HG02885 (cell line): ENCODE measurements around the gene MRPL40.
"Not testable (repeated sequence)": the region's sequence is repeated elsewhere in the genome, so short reads cannot be mapped to it uniquely, and the experiment has no call there.

Experiments
- ATAC-seq: cut with Tn5 transposase; IDR thresholded peaks from one replicate; pipeline ENCODE4 v1.9.1; 2021; ENCODE audit warnings: mild to moderate bottlenecking; ENCODE audit not compliant: unreplicated experiment, poor library complexity

Gene MRPL40

DNA sequence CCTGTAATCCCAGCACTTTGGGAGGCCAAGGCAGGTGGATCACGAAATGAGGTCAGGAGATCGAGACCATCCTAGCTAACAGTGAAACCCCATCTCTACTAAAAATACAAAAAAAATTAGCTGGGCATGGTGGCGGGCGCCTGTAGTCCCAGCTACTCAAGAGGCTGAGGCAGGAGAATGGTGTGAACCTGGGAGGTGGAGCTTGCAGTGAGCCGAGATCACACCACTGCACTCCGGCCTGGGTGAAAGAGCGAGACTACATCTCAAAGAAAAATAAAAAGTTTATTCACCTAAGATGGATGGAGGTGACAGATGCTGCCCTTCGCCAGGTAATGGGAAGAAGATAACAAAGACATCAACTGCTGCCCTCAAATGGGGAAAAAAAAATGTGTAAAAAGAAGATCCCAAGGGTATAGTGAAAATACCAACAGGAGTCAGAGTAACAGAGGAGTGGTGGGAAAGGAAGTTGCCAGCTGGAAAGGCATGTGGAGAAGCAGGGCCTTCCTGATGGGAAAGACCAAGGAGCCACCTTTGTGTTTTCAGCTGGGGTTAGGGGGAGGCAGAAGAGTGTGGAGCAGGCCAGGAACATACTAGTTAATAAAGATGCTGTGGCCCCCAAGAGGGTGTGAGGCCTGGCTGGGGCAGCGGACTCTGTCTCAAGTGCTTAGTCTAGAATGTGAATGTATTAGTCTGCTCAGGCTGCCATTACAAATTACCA, 4.3 kb downstream of the MRPL40 start:
- not testable (repeated sequence) for ATAC-seq

DNA sequence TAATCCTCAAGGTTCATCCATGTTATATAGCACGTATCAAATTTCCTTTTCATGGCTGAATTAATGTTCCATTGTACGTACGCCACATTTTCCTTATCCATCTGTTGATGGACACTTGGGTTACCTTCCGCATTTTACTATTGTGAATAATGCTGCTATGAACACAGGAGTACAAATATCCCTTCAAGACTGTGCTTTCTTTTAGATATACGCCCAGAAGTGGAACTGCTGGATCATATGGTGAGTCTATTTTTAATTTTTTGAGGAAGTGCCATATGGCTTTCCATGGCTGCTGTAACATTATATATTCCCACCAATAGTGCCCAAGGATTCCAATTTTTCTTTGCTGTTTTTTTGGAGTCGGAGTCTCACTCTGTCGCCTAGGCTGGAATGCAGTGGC, 6.0 kb downstream of the MRPL40 start:
- ATAC-seq: no peak

GRCh38 chr22:19440411-19441195, 8.3 kb downstream of the MRPL40 start:
- no peak for ATAC-seq

- no peak for ATAC-seq
Measured at GRCh38 chr22:19442166-19442565, 9.8 kb downstream of the MRPL40 start.

GRCh38 chr22:19443544-19444211, 11.3 kb downstream of the MRPL40 start:
- ATAC-seq: no peak

- not testable (repeated sequence) for ATAC-seq
Measured at GRCh38 chr22:19445279-19445982, 13.1 kb downstream of the MRPL40 start.

GRCh38 chr22:19446603-19447329, 14.4 kb downstream of the MRPL40 start:
- ATAC-seq: no peak

GRCh38 chr22:19447330-19448075, 15.2 kb downstream of the MRPL40 start, which contains the start of gene C22orf39:
Gene C22orf39, minus strand, starts transcription at chr22:19447711. Its CDS starts 23 bp downstream, at chr22:19447688.
- peak; percentile 83 for ATAC-seq

GRCh38 chr22:19448076-19448607, 15.8 kb downstream of the MRPL40 start:
- ATAC-seq: peak; percentile 40

DNA sequence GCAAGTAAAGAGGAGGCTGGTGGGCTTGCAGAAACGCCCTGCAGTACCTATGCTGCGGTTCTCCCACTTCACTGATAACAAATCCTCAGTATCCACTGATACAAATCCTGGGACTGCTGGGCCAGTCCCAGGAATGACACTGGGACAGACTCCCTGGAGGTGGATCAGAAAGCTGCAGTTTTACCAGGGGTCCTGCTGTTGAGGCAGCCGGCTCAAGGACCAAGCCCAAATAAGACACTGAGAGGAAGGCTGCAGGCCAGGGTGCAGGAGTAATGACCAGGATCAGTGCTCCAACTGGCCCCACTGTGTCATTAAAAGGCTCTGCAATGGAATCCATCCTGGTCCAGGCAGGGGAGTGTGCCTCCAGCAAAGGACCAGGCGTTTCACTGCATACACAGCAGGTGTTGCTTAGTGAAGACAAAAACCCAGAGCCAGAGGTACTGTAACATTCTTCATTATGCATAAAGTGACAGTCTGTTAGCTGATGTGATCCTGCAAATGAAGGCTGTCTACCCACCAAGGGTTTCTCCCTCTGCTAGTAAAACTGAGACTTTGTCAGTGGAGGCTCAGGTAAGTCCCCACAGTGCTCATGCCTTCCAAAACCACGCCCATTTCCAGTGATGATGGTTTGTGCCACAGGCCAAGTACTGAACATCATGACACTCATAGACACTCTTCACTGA, 16.5 kb downstream of the MRPL40 start:
- ATAC-seq: no peak

GRCh38 chr22:19449422-19449767, 17.1 kb downstream of the MRPL40 start:
- ATAC-seq: no peak

DNA sequence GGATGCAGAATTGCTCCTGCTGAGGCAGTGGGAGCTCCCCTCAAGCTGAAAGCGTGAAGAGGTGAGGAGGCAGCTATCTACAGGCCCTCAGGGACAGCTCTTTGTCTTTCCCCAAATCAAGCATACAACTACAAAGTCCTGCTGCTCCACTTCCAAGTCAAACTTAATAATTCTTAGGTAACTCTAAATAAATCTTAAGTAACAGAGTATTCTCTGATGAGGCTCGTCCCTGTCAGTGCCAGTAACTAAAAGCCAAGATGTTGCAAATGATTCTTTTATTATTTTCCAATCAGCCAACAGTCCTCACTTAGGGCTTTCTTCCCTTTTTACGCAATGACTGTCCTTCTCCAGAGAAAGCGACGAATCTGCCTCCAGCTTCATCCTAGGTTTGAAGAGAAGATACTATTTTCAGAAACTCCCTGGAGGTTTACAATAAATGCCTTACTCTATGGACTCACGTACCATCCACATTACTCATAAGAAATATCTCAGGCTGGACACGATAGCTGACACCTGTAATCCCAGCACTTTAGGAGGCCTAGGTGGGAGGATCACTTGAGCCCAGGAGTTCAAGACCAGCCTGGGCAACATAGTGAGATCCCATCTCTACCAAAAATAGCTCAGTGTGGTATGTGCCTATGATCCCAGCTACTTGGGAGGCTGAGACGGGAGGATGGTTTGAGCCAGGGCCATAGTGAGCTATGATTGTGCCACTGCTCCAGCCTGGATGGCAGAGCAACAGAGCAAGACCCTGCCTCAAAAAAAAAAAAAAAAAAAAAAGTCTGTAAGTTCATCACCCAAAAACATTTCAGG, 18.2 kb downstream of the MRPL40 start:
- no peak for ATAC-seq

GRCh38 chr22:19451570-19451969, 19.2 kb downstream of the MRPL40 start:
- no peak for ATAC-seq

- no peak for ATAC-seq
Measured at GRCh38 chr22:19453718-19454117, 21.4 kb downstream of the MRPL40 start.

DNA sequence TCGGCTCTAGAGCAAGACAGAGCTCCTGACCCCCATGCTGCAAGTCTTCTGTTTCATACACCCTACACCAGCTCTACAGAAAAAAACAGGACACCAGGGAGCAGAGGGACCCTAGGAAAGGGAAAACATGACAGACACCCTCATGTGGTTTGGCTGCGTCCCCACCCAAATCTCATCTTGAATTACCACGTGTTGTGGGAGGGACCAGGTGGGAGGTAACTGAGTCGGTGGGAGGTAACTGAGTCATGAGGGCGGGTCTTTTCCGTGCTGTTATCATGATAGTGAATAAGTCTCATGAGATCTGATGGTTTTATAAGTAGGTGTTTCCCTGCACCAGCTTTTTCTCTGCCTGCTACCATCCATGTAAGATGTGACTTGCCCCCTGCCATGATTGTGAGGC, 21.8 kb downstream of the MRPL40 start:
- no peak for ATAC-seq

GRCh38 chr22:19455033-19455432, 22.7 kb downstream of the MRPL40 start:
- no peak for ATAC-seq

DNA sequence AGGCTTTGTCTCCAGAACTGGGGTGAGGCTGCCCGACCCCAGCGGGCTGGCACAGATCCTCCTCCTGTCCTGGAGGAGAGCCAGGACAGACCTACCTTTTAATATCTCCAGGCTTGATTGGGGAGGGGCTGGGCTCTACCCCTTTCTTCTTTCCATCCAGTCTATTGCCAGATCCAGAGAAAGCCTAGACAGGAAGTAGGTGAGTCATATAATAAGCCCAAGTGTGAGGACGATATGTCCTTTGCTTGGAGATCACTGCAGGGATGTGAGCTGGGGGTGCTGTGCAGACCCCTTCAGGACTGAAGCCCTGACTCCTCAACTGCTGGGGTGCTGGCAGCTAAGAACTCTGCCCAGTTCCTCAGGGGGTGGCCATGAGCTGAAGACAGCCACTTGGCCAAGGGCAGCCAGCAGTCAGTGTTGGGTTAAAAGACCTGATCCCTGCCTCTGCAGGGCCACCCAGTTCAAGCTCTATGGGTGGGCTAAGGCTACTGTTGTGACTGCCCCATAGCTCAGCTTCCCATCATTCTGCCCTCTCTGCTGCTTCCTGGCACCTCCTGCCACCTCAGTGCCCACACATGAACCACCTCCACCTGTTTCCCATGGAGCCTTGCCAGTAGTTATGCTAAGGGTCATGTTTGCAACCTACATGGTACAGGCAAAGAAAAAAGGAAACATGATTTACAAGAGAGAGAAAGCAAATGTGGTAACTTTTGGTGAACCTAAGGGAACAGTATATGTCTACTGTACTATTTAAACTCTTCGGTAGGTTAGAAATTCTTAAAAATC, 23.4 kb downstream of the MRPL40 start:
- ATAC-seq: no peak
